Spleen (tissue), 11 donors: ENCODE measurements around the gene SUV39H1. TPM values are rescaled to one million over a fixed set of nuclear protein-coding genes. Genes with fewer than 3 reads are reported as not detected.

Experiments
- DNase-seq: peaks from one replicate; pipeline ENCODE4 v3.0.0-alpha.2; 2020
- H3K27ac ChIP-seq, 8 donors: fragments of 200-600 bp; sonication (generic) in 7 of 8; 1 replicate in 4 of 8; 2 replicates in 4 of 8; pipeline versions ENCODE4 v1.5.0 to v1.8.0; 2016 to 2021; ENCODE audit warnings: inconsistent platforms in 4 of 8, mild to moderate bottlenecking in 4 of 8, moderate library complexity in 1 of 8
- H3K27me3 ChIP-seq, 7 donors: fragments of 200-600 bp; sonication (generic) in 6 of 7; replicated peaks in 1 of 7; 1 replicate in 4 of 7; 2 replicates in 3 of 7; pipeline versions ENCODE4 v1.5.0 to v1.8.0; 2016 to 2021; ENCODE audit warnings: inconsistent platforms in 3 of 7, mild to moderate bottlenecking in 1 of 7
- H3K36me3 ChIP-seq, 6 donors: fragments of 200-600 bp; sonication (generic) in 5 of 6; 1 replicate in 4 of 6; 2 replicates in 2 of 6; pipeline versions ENCODE4 v1.5.0 to v1.8.0; 2016 to 2021; ENCODE audit warnings: inconsistent platforms in 2 of 6
- H3K4me1 ChIP-seq, 6 donors: fragments of 200-600 bp; sonication (generic) in 5 of 6; 1 replicate in 3 of 6; 2 replicates in 3 of 6; pipeline versions ENCODE4 v1.5.0 to v1.8.0; 2016 to 2021; ENCODE audit warnings: inconsistent platforms in 3 of 6
- H3K4me3 ChIP-seq, 8 donors: fragments of 200-600 bp; sonication (generic) in 7 of 8; 1 replicate in 4 of 8; 2 replicates in 4 of 8; pipeline versions ENCODE4 v1.5.0 to v1.8.0; 2016 to 2021; ENCODE audit warnings: inconsistent platforms in 4 of 8, mild to moderate bottlenecking in 4 of 8, moderate library complexity in 2 of 8
- H3K9me3 ChIP-seq, 8 donors: fragments of 200-600 bp; sonication (generic) in 7 of 8; 1 replicate in 4 of 8; 2 replicates in 4 of 8; pipeline versions ENCODE4 v1.5.0 to v1.8.0; 2016 to 2021; ENCODE audit warnings: inconsistent platforms in 4 of 8
- POLR2A ChIP-seq, 3 donors: fragments of 450-650 bp; IDR thresholded peaks; one replicate each; pipeline ENCODE4 v1.5.1; 2017; ENCODE audit warnings: antibody characterized with exemption in 3 of 3, mild to moderate bottlenecking in 1 of 3
- POLR2AphosphoS5 ChIP-seq, 3 donors: sonication (generic); formaldehyde crosslinking; IDR thresholded peaks; one replicate each; pipeline ENCODE4 v1.5.1; 2017; ENCODE audit warnings: antibody characterized with exemption in 3 of 3
- WGBS, 5 donors: extraction: QIAGEN DNeasy Blood & Tissue Kit in 3 of 5; methylation state at CpG; one replicate each; pipeline versions ENCODE4 v1.1.5 to v1.1.7; 2013 to 2018; 5-methylcytosine and 5-hydroxymethylcytosine counted together
- intact Hi-C: fragments of 100-400 bp; cut with DNase I; formaldehyde crosslinking; loops from one replicate; pipeline ENCODE4 v1.15.0; 2023; ENCODE audit warnings: low total_unique reads
- polyA plus RNA-seq, 3 donors: library from polyadenylated mRNA; stranded (reverse); fragments of 200-250 nt; gene quantifications; one replicate each; pipeline ENCODE4 v1.2.1, GENCODE V29; 2013
- total RNA-seq, 7 donors: library from RNA; depleted of rRNA in 3 of 7; stranded (reverse); fragments of >200 nt in 3 of 7; fragmentation: NEBNext Ultra II Directional in 4 of 7; extraction: Animal tissue kit (Norgen Biotek cat#: 25700) in 4 of 7; gene quantifications; one replicate each; pipeline versions ENCODE4 v1.1.0 to v1.2.1, GENCODE V29; 2016 to 2021
- TF ChIP-seq, protein P1 (sequence below), 11 experiments: fragments of 200-600 bp in 7 of 11; fragments of 450-650 bp in 4 of 11; sonication (generic) in 4 of 11; IDR thresholded peaks in 8 of 11; conservative IDR thresholded peaks in 3 of 11; 1 replicate in 7 of 11; 2 replicates in 4 of 11; pipeline versions ENCODE4 v1.4.0 to v1.8.0; 2016 to 2021; ENCODE audit warnings: antibody characterized with exemption in 11 of 11, inconsistent platforms in 4 of 11, mild to moderate bottlenecking in 1 of 11
- donor health status: healthy with polysubstance abuse.
- donor health status: DM: no; HTN: no; CAD: no; lungs with moderate emphysema.
- donor health status: DM: no; HTN: no; CAD: no.
- donor health status: Bipolar disorder and iron deficiency.
- donor health status: healthy.
- donor health status: DM: no; HTN: no; CAD: no.
- donor health status: DM: yes; HTN: yes; CAD: no.

The SUV39H1 gene
- total and polyA plus RNA-seq, 10 donors: 4.0 to 9.2 (median 6.9) TPM

- no peaks in the 10 kb centered on the region for H3K9me3 ChIP-seq
- no peak overlapping the region for H3K27ac ChIP-seq
- peaks cover 0 to 97% (median 14%) of the 10 kb centered on the region in 6 donors for H3K36me3 ChIP-seq
- no peak overlapping the region for H3K4me3 ChIP-seq
- no peaks in the 10 kb centered on the region for H3K27me3 ChIP-seq
- TF ChIP-seq POLR2A (IDR thresholded peaks at IDR 0.05) (no peak), POLR2AphosphoS5 (IDR thresholded peaks at IDR 0.05) (no peak)
- TF ChIP-seq, protein P1, sequence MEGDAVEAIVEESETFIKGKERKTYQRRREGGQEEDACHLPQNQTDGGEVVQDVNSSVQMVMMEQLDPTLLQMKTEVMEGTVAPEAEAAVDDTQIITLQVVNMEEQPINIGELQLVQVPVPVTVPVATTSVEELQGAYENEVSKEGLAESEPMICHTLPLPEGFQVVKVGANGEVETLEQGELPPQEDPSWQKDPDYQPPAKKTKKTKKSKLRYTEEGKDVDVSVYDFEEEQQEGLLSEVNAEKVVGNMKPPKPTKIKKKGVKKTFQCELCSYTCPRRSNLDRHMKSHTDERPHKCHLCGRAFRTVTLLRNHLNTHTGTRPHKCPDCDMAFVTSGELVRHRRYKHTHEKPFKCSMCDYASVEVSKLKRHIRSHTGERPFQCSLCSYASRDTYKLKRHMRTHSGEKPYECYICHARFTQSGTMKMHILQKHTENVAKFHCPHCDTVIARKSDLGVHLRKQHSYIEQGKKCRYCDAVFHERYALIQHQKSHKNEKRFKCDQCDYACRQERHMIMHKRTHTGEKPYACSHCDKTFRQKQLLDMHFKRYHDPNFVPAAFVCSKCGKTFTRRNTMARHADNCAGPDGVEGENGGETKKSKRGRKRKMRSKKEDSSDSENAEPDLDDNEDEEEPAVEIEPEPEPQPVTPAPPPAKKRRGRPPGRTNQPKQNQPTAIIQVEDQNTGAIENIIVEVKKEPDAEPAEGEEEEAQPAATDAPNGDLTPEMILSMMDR (IDR thresholded peaks at IDR 0.05 in 8 of 11, conservative IDR thresholded peaks at IDR 0.05 in 3 of 11): no peak
- intact Hi-C loops: no loop called here
- WGBS, 5 donors: 61 to 89% (median 75%) methylated on average over 4 of the region's 4 CpGs
- peak; percentile 38 for DNase-seq
- peaks cover 0 to 17% (median 2%) of the 10 kb centered on the region in 6 donors for H3K4me1 ChIP-seq
These were observed 7.3 kb downstream of the SUV39H1 start for GRCh38 chrX:48703642-48704481.

DNA sequence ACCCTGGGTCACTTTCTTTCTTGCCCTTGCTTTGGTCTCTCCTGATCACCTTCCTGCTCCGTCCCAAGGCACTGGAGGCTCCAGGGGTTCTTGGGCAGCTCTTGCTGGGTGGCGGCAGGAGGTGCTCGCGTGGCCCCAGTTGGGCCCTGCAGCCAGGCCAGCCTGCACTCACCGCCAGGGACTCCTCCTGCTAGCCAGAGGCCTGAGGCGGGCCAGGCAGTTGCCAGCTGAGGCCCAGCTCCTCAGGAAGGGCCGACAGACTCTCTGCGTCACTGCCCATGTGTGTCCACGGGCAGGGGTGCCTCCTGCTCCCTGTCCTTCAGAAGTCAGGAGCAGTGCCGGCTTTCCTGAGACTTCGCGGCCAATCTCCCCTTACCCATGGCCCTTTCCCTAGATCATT lies 9.3 kb downstream of the SUV39H1 start:
- Histone ChIP-seq H3K4me1 (peaks cover 0 to 13% (median 2%) of the 10 kb centered on the region in 6 donors), H3K36me3 (peaks cover 0 to 79% (median 4%) of the 10 kb centered on the region in 6 donors), H3K27ac (no peak overlapping the region), H3K9me3 (no peaks in the 10 kb centered on the region), H3K4me3 (no peak overlapping the region), H3K27me3 (no peaks in the 10 kb centered on the region)
- WGBS, 5 donors: 88 to 98% (median 97%) methylated on average over 9 to 12 of the region's 12 CpGs
- TF ChIP-seq POLR2A (IDR thresholded peaks at IDR 0.05): no peak
- peak in 1 of 3 donors; percentile 7 for TF ChIP-seq POLR2AphosphoS5 (IDR thresholded peaks at IDR 0.05)
- TF ChIP-seq, protein P1 (IDR thresholded peaks at IDR 0.05 in 8 of 11, conservative IDR thresholded peaks at IDR 0.05 in 3 of 11): no peak
- DNase-seq: no peak
- intact Hi-C loops: no loop called here

DNA sequence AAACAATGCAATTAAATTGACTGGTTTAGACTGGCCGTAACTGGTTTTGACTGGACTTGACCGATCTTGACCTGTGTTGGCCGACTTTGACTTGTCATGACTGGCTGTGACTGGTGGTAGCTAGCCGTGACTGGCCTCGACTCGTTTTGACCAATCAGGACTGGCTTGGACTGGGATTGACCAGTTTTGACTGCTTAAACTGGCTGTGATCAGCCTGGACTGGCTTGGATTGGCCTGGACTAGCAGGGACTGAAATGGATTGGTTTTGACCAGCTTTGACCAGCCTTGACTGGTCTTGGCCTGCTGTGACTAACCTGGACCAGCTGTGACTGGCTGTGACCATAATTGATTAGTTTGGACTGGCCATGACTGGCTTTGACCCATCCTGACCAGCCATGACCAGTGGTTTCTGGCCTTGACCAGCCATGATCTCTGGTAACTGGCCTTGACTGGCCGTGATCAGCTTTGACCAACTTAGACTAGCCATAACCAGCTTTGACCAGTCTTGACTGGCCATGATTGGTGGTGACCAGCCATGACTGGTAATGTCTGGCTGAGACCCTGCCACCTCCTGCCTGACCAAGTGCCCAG lies 13.1 kb downstream of the SUV39H1 start:
- no peak for DNase-seq
- Histone ChIP-seq H3K4me1 (no peaks in the 10 kb centered on the region), H3K36me3 (peaks cover 0 to 44% (median 0%) of the 10 kb centered on the region in 6 donors), H3K27ac (peak overlapping the region in 1 of 8 donors; percentile 33), H3K27me3 (no peaks in the 10 kb centered on the region), H3K4me3 (no peak overlapping the region), H3K9me3 (no peaks in the 10 kb centered on the region)
- intact Hi-C loops: no loop called here
- 84 to 99% (median 92%) methylated on average over 5 to 7 of the region's 7 CpGs for WGBS, 5 donors
- TF ChIP-seq POLR2AphosphoS5 (IDR thresholded peaks at IDR 0.05) (no peak), POLR2A (IDR thresholded peaks at IDR 0.05) (no peak)
- TF ChIP-seq, protein P1 (IDR thresholded peaks at IDR 0.05 in 8 of 11, conservative IDR thresholded peaks at IDR 0.05 in 3 of 11): no peak
